GM21360 (cell line): Measurements from ENCODE around the gene PHLPP1.
A peak's percentile ranks its signal among the peaks of the same experiment; 100 is the strongest.

Source experiments
- ATAC-seq: cut with Tn5 transposase; IDR thresholded peaks from one replicate; pipeline ENCODE4 v1.9.1; 2021; ENCODE audit warnings: mild to moderate bottlenecking, moderate library complexity; ENCODE audit not compliant: unreplicated experiment

PHLPP1 gene

DNA sequence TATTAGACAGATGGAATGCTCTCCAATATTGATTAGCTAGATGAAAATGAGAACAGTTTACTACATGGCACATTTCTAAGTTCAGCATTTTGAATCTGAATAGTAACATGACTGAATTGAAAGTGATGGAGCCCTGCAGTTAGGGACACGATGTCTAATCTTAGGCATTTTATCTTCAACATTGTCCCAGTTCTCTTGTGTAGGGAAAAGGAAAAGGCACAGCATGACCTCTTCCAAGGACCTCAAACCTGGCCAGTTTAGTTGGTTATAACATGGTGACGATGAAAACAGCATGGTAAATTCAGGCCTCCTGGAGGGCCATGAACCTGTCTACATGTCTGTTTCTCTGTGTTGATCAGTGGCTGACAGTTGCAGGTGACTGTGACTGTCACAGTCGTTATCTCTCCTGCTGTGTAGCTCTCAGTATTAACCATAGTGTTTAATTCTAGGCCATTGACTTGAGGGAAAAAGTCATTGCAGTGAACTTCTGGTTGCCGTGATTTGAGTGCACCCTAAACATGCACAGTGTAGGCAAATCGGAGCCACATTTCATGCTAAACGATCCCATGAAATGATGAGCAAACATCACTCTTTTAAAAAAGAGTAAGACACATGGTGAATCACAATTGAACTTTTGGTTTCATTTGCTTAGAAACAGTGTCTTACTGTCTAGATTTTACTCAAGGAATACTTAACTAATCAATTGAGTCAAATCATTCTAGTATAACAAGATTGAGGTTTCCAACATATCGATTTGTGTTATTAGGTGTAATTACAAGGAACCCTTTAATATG lies 129.7 kb downstream of the PHLPP1 start:
- peak; percentile 61 for ATAC-seq

DNA sequence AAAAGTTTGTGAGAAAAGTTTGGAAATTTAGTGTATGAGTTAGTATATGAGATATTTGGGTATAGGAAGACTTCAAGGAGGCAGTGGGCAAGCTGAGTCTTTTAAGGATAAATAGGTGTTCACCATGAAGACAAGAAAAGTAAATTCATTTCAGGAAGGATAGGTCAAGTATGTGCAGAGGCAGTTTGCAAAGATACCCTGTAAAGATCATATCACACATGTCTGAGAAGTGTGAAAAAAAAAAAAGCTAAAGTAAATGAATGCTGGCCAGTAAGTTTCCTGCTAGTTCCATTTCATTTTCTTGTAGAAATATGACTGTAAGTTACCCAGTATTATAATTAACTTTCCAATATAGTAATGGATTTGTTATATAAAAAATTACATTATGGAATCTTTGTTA lies 131.0 kb downstream of the PHLPP1 start:
- no peak for ATAC-seq

DNA sequence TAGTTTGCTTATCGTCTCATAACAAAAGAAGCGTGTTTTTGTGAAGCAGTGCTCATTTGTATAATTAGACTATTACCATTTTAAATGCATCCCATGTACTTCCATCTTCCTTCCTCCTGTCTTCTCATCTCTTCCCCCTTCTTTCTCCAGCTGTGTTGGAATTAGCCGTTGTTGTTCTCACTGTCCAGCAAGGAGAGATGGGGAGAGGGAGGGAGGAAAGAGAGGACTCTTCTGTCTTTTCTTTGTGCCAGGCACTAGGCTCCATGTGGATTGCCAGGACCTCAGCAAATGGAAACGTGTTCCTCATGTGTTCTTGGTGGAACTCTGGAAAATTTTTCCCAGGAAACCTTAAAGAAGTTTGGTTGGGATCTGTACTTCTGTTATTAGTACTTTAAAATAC lies 131.7 kb downstream of the PHLPP1 start:
- no peak for ATAC-seq

DNA sequence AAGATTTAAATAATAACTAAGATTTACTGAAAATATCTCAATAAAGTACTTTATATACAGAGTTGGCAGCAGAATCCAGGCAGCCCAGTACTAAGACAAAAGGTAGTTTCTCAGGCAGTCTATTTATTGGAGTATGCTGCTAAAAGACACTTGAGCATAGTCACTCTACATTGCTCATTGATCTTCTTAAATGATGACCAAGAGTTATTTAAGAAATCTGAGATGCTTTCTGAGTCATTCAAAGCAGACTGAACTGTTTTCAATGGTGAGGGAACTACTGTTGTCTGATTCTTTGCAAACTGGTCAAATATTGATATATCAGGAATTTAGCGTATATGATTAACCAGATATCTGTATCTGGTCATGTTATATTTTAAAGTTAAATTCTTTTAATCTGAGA lies 133.6 kb downstream of the PHLPP1 start:
- no peak for ATAC-seq

DNA sequence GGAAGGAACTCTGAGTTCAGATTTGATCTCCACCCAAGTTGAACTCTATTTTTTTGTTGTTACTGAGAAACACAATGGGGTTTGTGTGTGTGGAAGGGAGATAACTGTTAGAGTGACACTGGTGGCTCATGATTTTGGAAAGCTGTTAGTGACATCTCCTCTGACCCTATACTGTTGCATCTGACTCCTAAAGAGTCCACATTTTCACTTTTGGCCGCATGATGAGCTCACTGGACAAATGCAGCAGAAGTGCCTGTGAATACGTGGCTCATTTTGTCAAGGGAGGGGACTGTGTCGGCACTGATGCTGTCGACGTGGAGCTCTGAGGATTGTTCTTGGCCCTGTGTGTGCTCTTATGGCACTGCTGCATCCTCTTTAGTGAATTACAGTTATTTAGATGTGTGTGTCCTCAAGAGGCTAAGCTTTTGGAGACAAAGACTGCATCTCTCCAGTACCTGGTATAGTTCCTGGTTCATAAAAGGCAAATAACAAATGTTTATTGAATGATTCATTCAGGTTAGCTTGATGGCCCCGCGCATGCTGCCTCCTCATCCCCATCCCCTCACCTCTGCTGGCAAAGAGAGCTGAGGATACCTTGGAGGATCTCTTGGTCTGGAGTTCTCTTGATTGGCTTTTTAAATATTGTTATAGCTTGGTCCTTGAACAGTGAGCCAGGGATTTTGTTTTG lies 135.4 kb downstream of the PHLPP1 start:
- no peak for ATAC-seq

DNA sequence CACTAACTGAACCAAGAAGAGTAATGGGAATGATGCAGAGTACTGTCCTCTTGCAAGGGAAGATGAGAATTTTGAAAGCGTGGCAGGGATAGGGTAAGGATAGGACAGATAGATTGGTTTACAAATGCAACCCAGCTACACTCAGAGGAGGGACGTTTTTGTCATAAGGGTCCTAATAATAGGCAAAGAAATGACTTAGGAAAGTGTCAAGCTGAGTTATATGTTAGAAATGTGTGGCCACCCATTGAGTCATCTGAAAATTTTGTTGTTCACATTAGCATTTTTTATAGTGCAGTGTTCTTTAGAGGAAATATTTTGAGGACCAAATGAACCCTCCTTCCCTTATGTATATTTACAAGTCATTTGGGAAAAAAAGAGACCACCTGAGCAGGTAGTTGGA lies 137.5 kb downstream of the PHLPP1 start:
- no peak for ATAC-seq

DNA sequence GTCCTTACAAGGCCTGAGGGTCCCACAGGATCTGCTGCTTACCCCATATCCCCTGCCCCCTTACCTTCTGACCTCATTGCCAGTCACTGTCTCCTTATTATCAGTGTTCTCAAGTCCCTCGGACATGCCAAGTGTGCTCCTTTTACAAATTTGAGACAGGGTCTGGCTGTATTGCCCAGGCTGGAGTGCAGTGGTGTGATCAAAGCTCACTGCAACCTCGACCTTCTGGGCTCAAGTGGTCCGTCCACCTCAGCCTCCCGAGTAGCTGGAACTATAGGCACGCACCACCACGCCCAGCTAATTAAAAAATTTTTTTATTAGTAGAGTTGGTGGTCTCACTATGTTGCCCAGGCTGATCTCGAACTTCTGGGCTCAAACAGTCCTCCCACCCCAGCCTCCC lies 141.0 kb downstream of the PHLPP1 start:
- no peak for ATAC-seq

DNA sequence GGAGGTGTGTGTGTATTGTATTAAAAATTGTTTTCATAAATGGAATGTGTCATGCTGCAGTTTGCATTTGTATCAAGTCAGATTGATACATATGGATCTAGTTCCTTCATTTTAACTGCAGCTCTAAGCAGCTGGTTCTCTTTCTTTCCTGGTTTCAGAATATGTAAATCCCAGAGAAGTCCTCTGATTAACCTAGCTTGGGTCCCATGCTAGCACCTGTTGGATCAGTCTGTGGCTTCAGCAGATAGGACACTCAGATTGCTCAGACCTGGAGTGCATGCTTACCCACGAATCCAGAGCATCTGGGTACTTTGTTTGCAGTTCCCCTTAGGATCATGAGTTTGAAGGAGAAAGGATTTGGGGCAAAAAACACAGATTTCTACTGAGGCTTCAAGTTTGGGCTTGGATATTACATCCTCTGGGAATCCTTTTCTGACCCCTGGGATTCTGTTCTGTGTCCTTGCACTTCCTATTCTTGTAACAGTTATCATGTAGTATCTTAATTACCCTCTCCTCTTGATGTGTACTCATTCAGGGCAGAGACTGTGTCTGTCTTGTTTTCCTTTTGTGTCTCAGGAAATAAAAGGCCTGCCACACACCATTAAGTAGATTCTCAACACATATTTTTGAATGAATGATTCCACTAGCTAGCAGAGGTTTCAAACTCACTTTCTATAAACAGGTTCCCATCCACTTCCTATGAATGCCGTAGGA lies 142.1 kb downstream of the PHLPP1 start:
- ATAC-seq, result no peak

DNA sequence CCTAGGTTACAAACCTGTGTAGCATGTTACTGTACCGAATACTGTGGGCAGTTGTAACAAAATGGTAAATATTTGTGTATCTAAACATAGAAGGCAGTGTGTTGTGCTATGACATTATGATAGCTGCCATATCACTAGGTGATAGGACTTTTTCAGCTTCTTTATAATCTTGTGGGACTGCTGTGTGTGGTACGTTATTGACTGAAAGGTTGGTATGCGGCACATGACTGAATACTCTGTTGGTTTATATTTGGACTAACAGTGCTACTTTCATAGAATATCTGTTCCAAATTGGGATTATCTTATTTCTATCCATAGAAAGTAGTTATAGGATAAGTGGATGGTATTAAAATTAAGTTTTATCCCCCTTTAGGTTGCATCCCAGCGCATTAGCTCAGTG lies 144.7 kb downstream of the PHLPP1 start:
- ATAC-seq, result no peak

DNA sequence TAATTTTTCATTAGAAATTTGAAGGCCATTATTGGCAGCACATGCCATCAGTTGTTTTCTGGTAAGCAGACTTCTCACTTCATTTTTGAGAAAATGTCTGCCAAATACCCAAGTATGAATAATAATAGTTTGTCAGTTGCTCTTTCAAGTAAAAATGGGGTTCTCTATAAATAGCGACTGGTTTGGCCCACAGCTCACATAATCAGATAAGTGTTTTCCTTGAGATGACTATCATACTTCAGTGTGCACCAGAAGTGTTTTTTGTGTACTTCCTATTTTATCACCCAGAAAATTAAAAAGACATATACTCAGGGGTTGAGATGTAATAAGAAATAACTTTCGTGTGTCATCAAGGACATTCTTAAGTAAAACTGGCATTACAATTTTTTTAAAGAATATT lies 147.1 kb downstream of the PHLPP1 start:
- no peak for ATAC-seq

DNA sequence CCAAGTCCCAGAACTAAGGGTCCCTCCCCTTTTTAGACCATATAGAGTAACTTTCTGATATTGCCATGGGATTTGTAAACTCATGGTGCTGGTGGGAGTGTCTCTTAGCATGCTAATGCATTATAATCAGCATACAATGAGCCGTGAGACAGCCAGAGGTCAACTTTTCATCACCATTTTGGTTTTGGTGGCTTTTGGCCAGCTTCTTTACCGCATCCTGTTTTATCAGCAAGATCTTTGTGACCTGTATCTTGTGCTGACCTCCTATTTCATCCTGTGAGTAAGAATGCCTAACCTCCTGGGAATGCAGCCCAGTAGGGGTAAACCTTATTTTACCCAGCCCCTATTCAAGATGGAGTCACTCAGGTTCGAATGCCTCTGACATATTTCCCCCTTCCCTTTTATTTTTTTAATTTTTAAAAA lies 148.2 kb downstream of the PHLPP1 start:
- ATAC-seq, result no peak

DNA sequence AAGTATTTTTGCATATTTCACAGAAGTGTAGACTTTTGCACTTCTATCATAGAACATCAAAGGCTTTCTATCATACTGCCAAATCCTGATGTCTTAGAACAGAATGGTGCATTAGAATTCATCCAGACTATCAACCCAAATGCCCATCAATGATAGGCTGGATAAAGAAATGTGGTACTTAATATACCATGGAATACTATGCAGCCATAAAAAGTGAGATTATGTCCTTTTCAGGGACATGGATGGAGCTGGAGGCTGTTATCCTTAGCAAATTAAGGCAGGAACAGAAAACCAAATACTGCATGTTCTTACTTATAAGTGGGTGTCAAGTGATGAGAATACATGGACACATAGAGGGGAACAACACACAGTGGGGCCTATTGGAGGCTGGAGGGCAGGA lies 150.2 kb downstream of the PHLPP1 start:
- ATAC-seq, result no peak

DNA sequence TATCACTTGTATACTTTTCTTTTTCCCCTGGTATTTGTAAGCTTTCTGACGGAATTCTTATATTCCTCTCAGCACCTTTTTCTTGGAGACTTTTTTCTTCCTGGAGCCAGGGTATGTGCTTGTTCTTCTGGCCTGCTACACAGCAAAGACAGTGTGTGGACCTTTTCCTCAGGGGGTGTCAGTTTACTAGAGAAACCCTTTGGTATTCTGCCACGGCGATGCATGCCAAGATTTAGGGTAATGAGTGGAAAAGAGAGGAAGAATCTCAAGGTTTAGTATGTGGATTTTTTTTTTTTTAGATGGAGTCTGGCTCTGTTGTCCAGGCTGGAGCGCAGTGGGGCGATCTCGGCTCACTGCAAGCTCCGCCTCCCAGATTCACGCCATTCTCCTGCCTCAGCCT lies 152.2 kb downstream of the PHLPP1 start:
- ATAC-seq, result no peak

DNA sequence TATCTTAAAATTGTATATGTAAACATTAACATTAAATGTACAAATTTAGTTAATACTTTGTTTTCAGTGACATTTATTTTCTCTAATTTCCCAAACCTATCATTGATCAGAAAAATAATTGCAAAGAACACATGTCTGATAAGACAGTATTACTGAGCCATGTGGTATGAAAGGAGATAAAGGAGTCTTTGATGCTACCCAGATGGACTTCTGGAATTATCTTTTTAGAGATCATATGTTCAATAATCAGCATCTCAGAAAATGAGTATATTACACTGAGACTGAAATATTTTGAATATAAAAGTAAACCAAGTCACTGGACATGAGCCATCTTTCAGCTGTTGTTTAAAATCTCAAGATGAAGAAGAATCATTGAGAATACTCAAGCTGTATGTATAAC lies 153.3 kb downstream of the PHLPP1 start:
- ATAC-seq, result no peak

DNA sequence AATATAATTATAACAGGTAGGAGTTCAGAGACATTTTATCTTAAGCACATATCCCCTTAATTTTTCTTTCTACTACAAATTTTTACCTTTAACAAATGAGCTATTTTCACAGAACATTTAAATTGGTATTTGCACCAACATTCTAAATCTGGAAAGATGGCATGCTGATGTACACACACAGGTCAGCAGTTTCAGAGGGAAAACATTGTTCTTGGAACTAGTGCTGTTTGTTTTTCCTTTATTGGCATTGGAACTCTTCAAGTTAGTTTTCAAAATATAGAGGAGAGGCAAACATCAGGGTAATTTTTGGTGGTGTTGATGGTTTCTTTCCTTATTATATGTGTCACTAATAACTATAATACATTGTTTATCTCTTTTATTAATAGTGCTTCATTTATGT lies 155.3 kb downstream of the PHLPP1 start:
- no peak for ATAC-seq

DNA sequence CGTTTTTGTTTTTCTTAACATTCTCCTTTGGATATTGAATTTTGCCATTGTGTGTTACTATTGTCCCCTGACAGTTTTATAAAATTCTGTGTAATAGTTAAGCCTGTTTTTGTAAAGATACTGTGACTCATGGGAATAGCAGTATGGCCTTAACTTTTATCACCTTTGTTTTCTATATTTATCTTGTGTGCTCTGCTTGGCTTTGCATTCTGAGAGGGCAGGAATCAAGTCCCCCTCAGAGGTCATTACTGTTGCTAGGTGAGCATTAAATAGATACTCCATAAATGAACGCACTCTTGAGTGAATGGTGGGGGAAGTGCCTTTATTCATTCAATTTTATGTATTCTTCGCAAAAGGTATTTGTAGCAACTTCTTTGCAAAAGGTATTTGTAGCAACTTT lies 160.0 kb downstream of the PHLPP1 start:
- ATAC-seq, result no peak

DNA sequence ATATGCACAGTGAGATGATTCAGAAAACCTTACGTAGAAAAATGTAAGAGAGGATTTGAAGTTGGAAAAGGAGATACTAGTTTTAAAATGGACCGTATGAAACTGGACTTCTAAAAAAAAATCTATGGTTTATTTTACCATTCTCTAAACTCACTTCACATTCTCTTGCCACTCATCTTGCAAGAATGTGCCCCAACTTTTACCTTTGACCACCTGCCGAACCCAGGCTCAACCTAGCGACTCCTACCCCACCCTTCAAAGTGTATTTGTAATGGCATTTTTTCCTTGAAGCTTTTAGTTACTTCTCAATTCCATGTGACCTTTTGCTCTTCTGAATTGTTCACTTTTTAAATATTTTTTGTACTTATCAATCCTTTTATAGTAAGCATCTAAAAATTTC lies 160.8 kb downstream of the PHLPP1 start:
- ATAC-seq, result no peak

DNA sequence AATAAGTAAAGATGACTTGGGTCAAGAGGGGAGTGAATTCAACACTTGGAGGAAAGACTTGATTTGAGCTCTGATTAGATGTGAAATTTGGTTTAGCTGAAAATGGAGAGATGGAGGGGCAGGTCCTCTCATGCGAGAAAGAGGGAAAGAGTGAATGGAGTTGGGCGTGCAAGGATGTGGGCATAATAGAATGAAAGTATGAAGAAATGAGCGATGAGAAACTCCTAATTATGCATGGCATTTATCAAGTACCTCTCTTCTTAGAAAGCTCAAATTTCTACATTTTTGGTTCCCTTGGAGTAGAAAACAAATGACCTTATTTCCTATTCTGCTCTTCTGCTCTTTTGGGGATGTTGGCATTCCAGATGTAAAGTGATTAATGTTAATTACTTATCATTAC lies 161.5 kb downstream of the PHLPP1 start:
- ATAC-seq, result no peak

DNA sequence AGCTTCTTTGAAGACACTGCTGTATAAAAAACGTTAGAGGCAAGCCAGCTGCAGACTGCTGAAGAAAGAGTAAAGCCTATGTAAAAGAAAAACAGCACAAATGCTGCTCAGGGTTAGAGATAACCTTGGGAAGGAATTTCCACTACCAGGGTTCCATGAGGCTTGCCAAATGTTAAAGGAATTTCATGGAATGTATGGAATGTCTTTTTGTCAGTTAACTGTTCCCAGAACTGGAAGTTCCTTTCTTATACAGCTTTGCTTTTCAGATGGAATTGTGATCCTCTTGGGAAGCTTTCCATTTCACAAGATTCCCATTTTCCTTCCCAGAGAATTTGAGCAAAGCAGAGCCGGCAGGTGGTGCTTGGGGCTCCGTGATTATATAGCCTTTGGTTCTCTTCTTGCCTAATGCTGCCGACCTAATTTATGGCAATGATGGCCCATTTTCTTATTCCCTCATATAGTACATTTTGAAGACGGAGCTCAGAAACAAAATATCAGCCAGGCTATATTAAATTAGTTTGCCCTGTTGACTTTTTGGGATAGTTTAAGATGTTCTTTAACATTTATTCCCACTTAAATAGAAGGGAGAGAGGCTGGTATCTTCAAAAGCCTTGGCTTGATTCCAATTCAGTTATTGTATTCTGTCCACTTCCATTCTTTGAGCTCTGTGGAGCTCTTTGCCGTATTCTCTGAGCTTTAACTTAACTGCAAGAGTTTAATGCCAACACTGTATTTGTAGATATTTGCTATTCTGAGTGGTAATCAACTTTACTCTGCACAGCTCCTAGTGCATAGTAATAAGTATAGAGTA lies 162.3 kb downstream of the PHLPP1 start:
- ATAC-seq, result no peak

DNA sequence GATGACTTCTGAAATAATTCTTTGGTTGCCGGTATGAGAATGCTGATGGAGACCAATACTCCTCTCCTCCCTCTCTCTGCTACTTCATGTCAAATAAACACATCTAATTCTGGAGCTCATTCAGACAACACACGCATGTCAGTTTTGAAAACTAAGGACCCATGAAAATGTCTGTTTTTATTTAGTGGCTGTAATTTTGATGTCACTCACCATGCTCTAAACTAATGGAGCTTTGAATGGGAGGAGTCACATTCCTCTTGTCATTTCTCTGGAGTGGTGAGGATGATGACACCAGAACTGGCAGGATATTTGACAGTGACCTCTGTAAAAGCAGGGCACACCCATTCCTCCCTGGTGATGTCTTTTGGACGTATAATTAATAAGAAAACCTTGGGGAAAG lies 163.0 kb downstream of the PHLPP1 start:
- no peak for ATAC-seq

DNA sequence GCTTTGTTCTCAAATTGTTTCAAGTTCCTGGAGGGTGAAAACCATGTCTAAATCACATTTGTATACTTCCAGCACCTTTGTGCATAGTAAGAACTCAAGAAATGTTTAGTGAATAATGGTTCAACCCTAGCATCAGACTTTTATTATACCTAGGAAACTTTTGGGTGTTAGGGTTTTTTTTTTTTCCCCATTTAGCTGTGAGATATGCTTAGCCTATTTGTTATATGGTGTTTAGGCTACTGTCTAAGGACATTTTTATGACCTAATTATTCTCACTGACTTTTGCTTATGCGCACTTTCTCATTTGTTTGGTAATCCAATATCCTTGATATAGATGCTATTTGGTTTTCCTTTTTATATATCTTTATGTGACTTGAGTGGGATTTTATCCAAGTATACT lies 164.7 kb downstream of the PHLPP1 start:
- no peak for ATAC-seq
